Gastrocnemius medialis (tissue), 4 donors: Measurements from ENCODE around the gene EPHA1. TPM values are rescaled to one million over a fixed set of nuclear protein-coding genes. Genes with fewer than 3 reads are reported as not detected.

Source experiments
- ATAC-seq, 2 donors: fragments of 150-250 bp; one replicate each; pipeline ENCODE4 v1.9.1; 2016
- DNase-seq, 2 donors: peaks; one replicate each; pipeline ENCODE4 v3.0.0-alpha.2; 2019
- H3K27ac ChIP-seq, 4 donors: fragments of 200-600 bp; sonication (generic); 1 replicate in 1 of 4; 2 replicates in 3 of 4; pipeline ENCODE4 v1.5.1; 2016 to 2018; ENCODE audit warnings: mild to moderate bottlenecking in 2 of 4, moderate library complexity in 1 of 4
- H3K27me3 ChIP-seq, 3 donors: fragments of 200-600 bp; sonication (generic) in 2 of 3; 1 replicate in 1 of 3; 2 replicates in 2 of 3; pipeline versions ENCODE4 v1.5.1 to v1.6.0; 2016 to 2019; ENCODE audit warnings: mild to moderate bottlenecking in 1 of 3, moderate library complexity in 1 of 3
- H3K36me3 ChIP-seq, 2 donors: fragments of 200-600 bp; sonication (generic) in 1 of 2; one replicate each; pipeline ENCODE4 v1.5.1; 2017 to 2018
- H3K4me1 ChIP-seq, 2 donors: fragments of 200-600 bp; sonication (generic) in 1 of 2; one replicate each; pipeline ENCODE4 v1.5.1; 2016 to 2017; ENCODE audit warnings: mild to moderate bottlenecking in 2 of 2
- H3K4me3 ChIP-seq, 4 donors: fragments of 200-600 bp; sonication (generic) in 3 of 4; 1 replicate in 1 of 4; 2 replicates in 3 of 4; pipeline ENCODE4 v1.5.1; 2016 to 2019; ENCODE audit warnings: mild to moderate bottlenecking in 2 of 4
- H3K9me3 ChIP-seq, 3 donors: fragments of 200-600 bp; sonication (generic) in 2 of 3; 1 replicate in 1 of 3; 2 replicates in 2 of 3; pipeline ENCODE4 v1.5.1; 2016 to 2019
- POLR2A ChIP-seq, 2 donors: fragments of 450-650 bp; IDR thresholded peaks; one replicate each; pipeline ENCODE4 v1.6.1; 2017; ENCODE audit warnings: antibody characterized with exemption in 2 of 2, mild to moderate bottlenecking in 2 of 2, moderate library complexity in 2 of 2
- in situ Hi-C, 4 donors: fragments of 200-750 bp; cut with MboI; loops; one replicate each; pipeline versions ENCODE4 v1.15.0 to v1.8.0; 2017; ENCODE audit warnings: low sequenced_read_pairs in 4 of 4
- intact Hi-C: fragments of 100-400 bp; cut with DNase I; formaldehyde crosslinking; loops from one replicate; pipeline ENCODE4 v1.15.1; 2023; ENCODE audit warnings: low total_unique reads
- total RNA-seq, 4 donors: library from RNA; depleted of rRNA; stranded (reverse); fragments of >200 nt; gene quantifications; one replicate each; pipeline versions ENCODE4 v1.1.0 to v1.2.3, GENCODE V29; 2016
- TF ChIP-seq, protein P1 (sequence below), 5 experiments: fragments of 450-650 bp in 3 of 5; fragments of 200-600 bp in 2 of 5; sonication (generic) in 2 of 5; IDR thresholded peaks in 4 of 5; conservative IDR thresholded peaks in 1 of 5; 1 replicate in 4 of 5; 2 replicates in 1 of 5; pipeline ENCODE4 v1.5.1; 2016 to 2019; ENCODE audit warnings: antibody characterized with exemption in 5 of 5, mild to moderate bottlenecking in 3 of 5, moderate library complexity in 3 of 5

EPHA1 gene
- total RNA-seq, 4 donors from 2014 or later: not detected

DNA sequence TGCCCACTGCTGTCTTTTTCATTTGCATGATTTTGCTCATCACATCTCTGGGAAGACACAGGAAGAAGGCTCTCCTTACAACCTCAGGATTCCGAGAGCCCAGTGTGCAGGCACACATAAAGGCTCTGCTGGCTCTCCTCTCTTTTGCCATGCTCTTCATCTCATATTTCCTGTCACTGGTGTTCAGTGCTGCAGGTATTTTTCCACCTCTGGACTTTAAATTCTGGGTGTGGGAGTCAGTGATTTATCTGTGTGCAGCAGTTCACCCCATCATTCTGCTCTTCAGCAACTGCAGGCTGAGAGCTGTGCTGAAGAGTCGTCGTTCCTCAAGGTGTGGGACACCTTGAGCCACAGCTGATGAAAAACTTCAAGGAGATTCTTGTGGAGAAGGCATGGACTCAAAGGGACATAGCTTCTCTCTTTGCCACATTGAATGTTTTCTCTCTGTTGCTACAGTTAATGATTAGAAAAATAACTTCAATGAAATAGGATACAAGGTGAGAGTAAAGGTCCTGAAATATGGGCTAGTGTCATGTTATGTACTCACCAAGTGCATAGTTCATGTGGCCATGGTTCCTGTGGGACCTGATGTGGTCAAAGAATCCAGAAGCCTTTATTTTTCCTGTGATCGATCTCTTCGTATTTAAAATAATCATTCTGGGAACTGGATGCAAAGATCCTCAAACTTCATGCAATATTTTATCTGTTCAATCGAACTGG, 35.6 kb upstream of the EPHA1 start:
- Histone ChIP-seq H3K27ac (no peak overlapping the region), H3K4me3 (no peak overlapping the region), H3K9me3 (no peaks in the 10 kb centered on the region), H3K36me3 (no peaks in the 10 kb centered on the region), H3K27me3 (peaks cover 0 to 4% (median 0%) of the 10 kb centered on the region in 3 donors), H3K4me1 (no peaks in the 10 kb centered on the region)
- TF ChIP-seq, protein P1, sequence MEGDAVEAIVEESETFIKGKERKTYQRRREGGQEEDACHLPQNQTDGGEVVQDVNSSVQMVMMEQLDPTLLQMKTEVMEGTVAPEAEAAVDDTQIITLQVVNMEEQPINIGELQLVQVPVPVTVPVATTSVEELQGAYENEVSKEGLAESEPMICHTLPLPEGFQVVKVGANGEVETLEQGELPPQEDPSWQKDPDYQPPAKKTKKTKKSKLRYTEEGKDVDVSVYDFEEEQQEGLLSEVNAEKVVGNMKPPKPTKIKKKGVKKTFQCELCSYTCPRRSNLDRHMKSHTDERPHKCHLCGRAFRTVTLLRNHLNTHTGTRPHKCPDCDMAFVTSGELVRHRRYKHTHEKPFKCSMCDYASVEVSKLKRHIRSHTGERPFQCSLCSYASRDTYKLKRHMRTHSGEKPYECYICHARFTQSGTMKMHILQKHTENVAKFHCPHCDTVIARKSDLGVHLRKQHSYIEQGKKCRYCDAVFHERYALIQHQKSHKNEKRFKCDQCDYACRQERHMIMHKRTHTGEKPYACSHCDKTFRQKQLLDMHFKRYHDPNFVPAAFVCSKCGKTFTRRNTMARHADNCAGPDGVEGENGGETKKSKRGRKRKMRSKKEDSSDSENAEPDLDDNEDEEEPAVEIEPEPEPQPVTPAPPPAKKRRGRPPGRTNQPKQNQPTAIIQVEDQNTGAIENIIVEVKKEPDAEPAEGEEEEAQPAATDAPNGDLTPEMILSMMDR (IDR thresholded peaks at IDR 0.05 in 4 of 5, conservative IDR thresholded peaks at IDR 0.05 in 1 of 5): no peak
- no peak for TF ChIP-seq POLR2A (IDR thresholded peaks at IDR 0.05)
- ATAC-seq (no peak), DNase-seq (no peak)
- in situ Hi-C loops: loop anchor here in 1 of 4 donors (25.0 kb wide), 1 partner anchor 432 kb away; no protein-coding TSS in a partner anchor
- intact Hi-C loops: no loop called here

DNA sequence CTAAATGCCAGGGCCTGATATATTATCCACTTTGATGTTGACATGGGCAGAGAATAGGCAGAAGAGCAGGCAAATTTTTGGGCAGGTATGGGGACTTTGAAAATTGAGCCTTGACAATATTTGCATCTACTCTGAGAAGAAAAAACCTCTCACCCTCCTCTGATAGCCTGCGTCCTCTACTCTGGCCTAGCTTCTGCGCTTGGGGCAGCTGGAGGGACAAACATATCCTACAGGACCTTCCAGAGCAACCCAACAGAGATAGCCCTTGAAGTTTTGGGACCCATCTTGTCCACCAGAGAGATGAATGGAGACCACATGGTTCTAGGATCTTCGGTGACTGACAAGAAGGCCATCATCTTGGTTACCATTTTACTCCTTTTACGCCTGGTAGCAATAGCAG, 34.5 kb upstream of the EPHA1 start, which contains the start of gene TAS2R60:
TSS of gene TAS2R60 (plus strand) at position 301 of the 400 bp plus-strand sequence. CDS start at position 301, 0 bp downstream.
- H3K4me3 ChIP-seq: no peak within 1 kb of the TSS
- TF ChIP-seq, protein P1 (IDR thresholded peaks at IDR 0.05 in 4 of 5, conservative IDR thresholded peaks at IDR 0.05 in 1 of 5): no peak
- TF ChIP-seq POLR2A (IDR thresholded peaks at IDR 0.05): no peak

DNA sequence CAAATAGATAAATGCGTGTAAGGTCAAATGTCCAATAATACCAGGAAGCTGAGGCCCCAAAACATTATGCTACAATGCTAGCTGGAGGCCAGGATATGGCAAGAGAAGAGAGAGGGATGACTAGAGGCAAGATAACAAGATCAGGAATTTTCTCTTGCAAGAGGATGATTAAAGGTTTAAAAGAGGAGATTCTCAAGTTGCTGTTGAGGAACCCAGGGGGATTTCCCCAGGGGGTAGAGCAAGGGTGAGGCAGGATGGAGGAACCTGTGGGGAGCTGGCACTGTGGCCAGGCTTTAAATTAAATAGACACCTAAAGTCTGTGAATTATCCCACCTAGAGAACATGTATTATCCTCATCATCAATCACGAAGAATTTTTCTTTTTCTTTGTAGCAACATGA, 31.2 kb upstream of the EPHA1 start:
- no peaks in the 10 kb centered on the region for H3K36me3 ChIP-seq
- in situ Hi-C loops: loop anchor here in 1 of 4 donors (25.0 kb wide), 1 partner anchor 428 kb away; no protein-coding TSS in a partner anchor
- no peak overlapping the region for H3K27ac ChIP-seq
- H3K4me3 ChIP-seq: no peak overlapping the region
- intact Hi-C loops: no loop called here
- H3K9me3 ChIP-seq: no peaks in the 10 kb centered on the region
- H3K27me3 ChIP-seq: no peaks in the 10 kb centered on the region
- TF ChIP-seq, protein P1 (IDR thresholded peaks at IDR 0.05 in 4 of 5, conservative IDR thresholded peaks at IDR 0.05 in 1 of 5): no peak
- no peak for TF ChIP-seq POLR2A (IDR thresholded peaks at IDR 0.05)
- no peak for DNase-seq
- H3K4me1 ChIP-seq: no peaks in the 10 kb centered on the region
- no peak for ATAC-seq

More for the DNA sequence above, 34.5 kb upstream of the EPHA1 start, which contains the start of gene TAS2R60:
- no peaks in the 10 kb centered on the region for H3K36me3 ChIP-seq
- ATAC-seq: no peak
- H3K4me1 ChIP-seq: no peaks in the 10 kb centered on the region
- DNase-seq: no peak
- intact Hi-C loops: no loop called here
- in situ Hi-C loops: loop anchor here in 1 of 4 donors (25.0 kb wide), 1 partner anchor 431 kb away; no protein-coding TSS in a partner anchor
- H3K27ac ChIP-seq: no peak within 1 kb of the TSS
- peaks cover 0 to 4% (median 0%) of the 10 kb centered on the region in 3 donors for H3K27me3 ChIP-seq
- H3K9me3 ChIP-seq: no peaks in the 10 kb centered on the region

DNA sequence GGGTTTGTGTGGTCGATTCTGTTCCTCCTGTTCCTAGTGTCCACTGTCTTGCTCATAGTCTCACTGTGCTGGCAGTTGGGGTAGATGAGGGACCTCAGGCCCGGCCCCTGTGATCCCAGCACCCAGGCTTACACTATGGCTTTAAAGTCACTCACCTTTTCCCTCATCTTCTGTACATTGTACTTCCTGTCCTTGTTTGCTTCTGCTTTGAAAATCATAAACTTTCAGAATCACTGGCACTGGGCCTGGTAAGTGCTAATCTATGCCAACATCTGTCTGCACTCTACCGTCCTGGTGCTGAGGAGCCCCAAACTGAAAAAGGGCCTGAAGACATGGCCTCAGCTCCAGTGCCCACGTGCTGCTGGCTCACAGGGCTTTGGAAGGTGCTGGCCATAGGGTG, 28.9 kb upstream of the EPHA1 start:
- DNase-seq (no peak), ATAC-seq (no peak)
- no peaks in the 10 kb centered on the region for H3K9me3 ChIP-seq
- H3K27me3 ChIP-seq: no peaks in the 10 kb centered on the region
- no peak overlapping the region for H3K4me3 ChIP-seq
- no peak overlapping the region for H3K27ac ChIP-seq
- in situ Hi-C loops: loop anchor here in 1 of 4 donors (25.0 kb wide), 1 partner anchor 425 kb away; no protein-coding TSS in a partner anchor
- intact Hi-C loops: no loop called here
- no peaks in the 10 kb centered on the region for H3K36me3 ChIP-seq
- no peak for TF ChIP-seq POLR2A (IDR thresholded peaks at IDR 0.05)
- TF ChIP-seq, protein P1 (IDR thresholded peaks at IDR 0.05 in 4 of 5, conservative IDR thresholded peaks at IDR 0.05 in 1 of 5): no peak
- no peaks in the 10 kb centered on the region for H3K4me1 ChIP-seq
